D721Med (cell line): Measurements from ENCODE around the gene SEMA4C.

ENCODE experiments used
- DNase-seq: peaks from one replicate; pipeline ENCODE4 v3.0.0; 2011; ENCODE audit warnings: low spot score; ENCODE audit not compliant: insufficient read length
- FAIRE-seq: peaks from 2 replicates; lab custom pipeline; 2011; peaks lifted over from hg19 to GRCh38; lab: Jason Lieb, UNC
- TF ChIP-seq, protein P1 (sequence below): IDR thresholded peaks from 2 replicates; pipeline ENCODE4 v1.5.1; 2012; ENCODE audit warnings: mild to moderate bottlenecking, control low read depth; ENCODE audit not compliant: insufficient read depth; ENCODE audit errors: missing control alignments

The SEMA4C gene

DNA sequence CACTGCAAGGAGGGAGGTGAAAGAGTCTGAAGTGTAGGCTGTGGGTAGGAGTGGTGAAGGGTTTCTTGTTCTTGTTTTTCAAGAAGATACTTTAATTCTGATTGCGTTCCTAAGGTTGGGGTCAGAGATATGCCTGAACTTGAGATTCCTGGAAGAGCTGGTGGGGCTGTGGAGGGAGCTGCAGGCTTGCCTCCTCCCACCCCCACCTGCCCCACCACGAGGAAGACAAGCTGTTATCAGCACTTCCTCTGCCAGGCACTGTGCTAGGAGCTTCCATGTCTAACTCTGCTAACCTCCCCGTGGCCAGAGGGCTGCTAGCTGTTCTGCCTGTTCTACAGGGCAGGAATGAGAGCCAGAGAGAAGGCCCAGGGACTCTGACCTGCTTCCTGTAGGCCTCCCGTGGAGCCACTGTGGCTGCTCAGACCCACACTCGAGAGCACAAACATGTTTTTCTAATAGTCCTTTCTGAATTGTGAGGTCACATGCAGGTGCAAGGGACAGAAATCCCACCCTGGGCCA, 39.8 kb downstream of the SEMA4C start:
- no peak for FAIRE-seq
- TF ChIP-seq, protein P1, sequence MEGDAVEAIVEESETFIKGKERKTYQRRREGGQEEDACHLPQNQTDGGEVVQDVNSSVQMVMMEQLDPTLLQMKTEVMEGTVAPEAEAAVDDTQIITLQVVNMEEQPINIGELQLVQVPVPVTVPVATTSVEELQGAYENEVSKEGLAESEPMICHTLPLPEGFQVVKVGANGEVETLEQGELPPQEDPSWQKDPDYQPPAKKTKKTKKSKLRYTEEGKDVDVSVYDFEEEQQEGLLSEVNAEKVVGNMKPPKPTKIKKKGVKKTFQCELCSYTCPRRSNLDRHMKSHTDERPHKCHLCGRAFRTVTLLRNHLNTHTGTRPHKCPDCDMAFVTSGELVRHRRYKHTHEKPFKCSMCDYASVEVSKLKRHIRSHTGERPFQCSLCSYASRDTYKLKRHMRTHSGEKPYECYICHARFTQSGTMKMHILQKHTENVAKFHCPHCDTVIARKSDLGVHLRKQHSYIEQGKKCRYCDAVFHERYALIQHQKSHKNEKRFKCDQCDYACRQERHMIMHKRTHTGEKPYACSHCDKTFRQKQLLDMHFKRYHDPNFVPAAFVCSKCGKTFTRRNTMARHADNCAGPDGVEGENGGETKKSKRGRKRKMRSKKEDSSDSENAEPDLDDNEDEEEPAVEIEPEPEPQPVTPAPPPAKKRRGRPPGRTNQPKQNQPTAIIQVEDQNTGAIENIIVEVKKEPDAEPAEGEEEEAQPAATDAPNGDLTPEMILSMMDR = no peak

DNA sequence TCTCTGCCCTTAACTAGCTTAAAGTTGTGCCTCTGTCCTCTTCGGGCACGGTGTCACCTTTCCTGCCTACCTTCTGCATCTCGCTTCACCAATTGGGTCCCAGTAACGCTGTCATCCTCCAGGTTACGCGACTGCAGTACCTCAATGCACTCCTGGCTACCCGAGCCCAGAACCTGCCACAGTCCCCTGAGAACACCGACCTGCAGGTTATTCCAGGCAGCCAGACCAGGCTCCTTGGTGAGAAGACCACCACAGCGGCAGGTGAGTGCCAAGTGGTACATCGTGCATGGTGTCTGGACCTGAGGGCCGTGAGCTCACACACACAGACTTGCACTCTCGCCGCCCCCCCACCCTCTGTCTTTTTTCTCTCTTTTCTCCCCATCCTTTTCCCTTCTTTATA, 41.0 kb downstream of the SEMA4C start:
- DNase-seq = no peak
- no peak for FAIRE-seq
- TF ChIP-seq, protein P1 = no peak

More for the DNA sequence above, 39.8 kb downstream of the SEMA4C start:
- DNase-seq = no peak

DNA sequence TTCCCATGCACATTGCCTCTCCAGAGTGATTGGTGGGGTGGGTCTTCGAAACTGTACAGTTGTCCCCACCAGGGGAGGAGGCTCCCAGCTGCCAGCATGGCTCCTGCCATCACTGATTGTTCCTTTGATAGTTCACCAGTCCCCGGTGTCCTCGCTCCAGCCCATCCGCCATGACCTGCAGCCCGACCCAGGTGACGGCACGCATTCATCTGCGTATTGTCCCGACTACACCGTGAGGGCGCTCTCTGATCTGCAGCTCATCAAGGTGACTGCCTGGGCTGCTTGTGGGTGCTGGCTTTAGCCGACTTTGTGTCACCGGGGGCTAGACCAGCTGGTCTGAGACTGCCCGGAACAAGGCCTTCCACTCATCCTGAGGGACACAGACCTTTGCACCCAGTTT, 41.4 kb downstream of the SEMA4C start:
- TF ChIP-seq, protein P1 = no peak

DNA sequence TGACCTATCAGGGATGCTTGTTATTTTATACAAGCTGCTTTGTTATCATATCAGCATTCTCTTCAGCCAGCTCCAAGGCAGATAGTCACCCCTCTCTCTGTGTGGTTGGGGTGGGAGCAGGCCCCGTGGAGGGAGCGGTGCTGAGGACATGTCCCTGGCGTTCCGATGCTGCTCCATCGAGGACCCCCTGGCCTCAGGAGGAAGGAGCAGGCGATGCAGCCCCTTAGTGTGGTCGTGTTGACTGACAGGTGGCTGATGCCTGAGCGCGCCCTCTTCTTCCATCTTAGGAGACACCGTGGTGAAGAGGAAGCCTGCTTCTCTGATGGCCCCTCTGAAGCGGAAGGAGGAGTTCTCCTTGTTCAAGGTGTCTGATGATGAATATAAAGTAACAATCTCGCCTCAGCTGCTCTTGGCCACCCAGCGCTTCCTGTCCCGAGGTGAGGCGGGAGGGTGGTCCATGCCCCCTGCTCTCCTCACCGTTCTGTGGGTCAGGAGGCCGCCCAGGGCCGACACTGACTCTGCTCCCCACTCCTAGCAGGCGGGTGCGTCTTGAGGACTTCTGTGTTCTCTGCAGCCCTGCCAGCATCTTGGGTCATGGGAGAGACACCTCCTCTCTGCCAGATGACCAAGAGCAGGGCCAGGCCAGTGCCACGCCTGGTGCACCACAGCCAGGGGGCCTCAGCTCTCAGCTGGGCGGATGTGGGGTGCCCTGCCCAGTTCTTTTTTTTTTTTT, 43.2 kb downstream of the SEMA4C start:
- TF ChIP-seq, protein P1 = no peak
- FAIRE-seq (no peak), DNase-seq (no peak)

More for the DNA sequence above, 41.4 kb downstream of the SEMA4C start:
- FAIRE-seq (no peak), DNase-seq (no peak)

- TF ChIP-seq, protein P1 = no peak
- FAIRE-seq = no peak
- DNase-seq = no peak
Observed at GRCh38 chr2:96825057-96825456, 44.8 kb downstream of the SEMA4C start.

DNA sequence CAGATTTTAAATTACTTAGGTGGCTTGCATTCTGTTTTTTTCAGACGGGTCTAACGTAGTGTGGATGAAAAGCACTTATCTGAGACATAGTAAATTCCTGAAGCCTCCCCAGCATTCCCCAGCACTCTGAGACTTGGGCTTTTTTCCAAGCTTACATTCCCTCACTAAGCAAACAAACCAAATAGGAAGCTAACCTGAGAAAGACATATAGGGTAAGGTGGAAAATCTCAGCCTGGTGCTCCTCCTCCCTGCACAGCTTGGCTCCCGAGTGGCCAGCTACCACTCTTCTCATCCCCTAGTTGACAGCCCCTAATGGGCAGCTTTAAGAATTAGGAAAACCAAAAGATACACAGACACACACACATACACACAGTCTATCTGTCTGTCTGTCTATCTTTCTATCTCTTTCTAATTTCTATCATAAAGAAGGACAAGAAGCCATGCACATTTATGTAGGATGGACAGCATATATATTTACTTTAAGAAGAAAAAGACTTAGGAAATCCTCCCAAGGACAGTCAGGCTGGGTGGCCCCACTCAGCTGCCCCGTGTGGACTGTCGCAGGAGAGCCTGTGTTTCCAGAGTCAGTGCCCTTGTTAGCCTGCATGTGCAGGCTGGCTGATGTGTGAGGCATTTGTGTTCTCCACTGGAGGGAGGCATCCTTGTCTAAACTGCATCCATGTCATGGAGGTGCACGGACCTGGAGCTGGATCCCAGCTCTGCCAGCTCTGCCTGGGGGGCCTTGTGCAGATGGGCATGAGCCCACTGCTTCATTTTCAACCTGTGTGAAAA, 45.6 kb downstream of the SEMA4C start:
- DNase-seq = no peak
- no peak for FAIRE-seq

More for the DNA sequence above, 45.6 kb downstream of the SEMA4C start:
- TF ChIP-seq, protein P1 = no peak
